HG03039 (cell line): ENCODE measurements around the gene TDRD6.

Experiments used
- ATAC-seq: cut with Tn5 transposase; IDR thresholded peaks from one replicate; pipeline ENCODE4 v1.9.1; 2021; ENCODE audit warnings: mild to moderate bottlenecking, moderate library complexity; ENCODE audit not compliant: unreplicated experiment

TDRD6 gene

DNA sequence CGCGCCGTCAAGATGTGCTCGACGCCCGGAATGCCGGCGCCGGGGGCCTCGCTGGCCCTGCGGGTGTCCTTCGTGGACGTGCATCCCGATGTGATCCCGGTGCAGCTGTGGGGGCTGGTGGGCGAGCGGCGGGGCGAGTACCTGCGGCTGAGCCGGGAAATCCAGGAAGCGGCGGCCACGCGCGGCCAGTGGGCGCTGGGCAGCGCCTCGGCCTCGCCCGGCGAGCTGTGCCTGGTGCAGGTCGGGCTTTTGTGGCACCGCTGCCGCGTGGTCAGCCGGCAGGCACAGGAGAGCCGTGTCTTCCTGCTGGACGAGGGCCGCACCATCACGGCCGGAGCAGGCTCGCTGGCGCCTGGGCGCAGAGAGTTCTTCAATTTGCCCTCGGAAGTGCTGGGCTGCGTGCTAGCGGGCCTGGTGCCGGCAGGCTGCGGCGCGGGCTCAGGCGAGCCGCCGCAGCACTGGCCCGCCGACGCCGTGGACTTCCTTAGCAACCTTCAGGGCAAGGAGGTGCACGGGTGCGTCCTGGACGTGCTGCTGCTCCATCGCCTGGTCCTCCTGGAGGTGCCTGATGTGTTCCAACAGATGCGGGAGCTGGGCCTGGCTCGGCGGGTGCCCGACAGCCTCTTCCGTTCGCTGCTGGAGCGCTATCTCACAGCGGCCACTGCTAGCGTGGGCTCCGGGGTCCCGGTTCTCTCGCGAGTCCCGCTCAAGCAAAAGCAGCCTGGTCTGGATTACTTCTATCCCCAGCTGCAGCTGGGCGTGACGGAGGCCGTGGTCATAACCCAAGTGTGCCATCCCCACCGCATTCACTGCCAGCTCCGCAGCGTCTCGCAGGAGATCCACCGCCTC is 656 bp downstream of the TDRD6 start:
- no peak for ATAC-seq

GRCh38 chr6:46688966-46689335 is 1.3 kb downstream of the TDRD6 start:
- no peak for ATAC-seq

GRCh38 chr6:46689657-46690056 is 2.0 kb downstream of the TDRD6 start:
- no peak for ATAC-seq

DNA sequence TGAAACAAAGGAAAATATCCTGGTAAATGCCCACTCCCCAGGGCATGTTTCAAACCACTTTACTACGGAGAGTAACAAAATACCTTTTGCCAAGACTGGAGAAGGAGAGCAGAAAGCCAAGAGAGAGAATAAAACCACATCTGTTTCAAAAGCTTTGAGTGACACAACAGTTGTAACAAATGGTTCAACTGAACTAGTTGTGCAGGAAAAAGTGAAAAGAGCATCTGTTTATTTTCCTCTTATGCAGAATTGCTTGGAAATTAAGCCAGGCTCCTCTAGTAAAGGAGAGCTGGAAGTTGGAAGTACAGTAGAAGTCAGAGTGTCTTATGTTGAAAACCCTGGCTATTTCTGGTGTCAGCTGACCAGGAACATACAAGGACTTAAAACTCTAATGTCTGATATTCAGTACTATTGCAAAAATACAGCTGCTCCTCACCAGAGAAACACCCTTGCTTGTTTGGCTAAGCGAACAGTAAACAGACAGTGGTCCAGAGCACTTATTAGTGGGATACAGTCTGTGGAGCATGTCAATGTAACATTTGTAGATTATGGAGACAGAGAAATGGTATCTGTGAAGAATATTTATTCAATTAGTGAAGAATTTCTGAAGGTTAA is 2.6 kb downstream of the TDRD6 start:
- ATAC-seq, result no peak

GRCh38 chr6:46690911-46691451 is 3.3 kb downstream of the TDRD6 start:
- no peak for ATAC-seq

DNA sequence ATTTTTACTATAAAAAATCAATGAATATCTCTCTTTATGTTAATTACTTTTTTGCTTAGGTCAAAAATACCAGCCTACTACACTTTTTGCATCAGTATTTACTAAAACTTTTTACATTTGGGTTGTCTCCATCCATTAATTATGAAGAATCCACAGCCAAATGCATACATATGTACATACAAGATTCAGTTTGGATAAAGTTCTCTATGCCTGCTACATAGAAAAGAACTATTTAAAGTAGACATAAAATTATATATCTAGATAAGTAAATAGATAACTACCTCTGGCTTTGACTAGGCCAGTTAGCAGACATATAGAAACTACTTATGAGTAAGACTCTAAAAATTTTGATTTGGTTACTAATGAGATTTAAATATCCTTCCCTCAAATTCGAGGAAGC is 12.3 kb downstream of the TDRD6 start:
- ATAC-seq, result no peak

GRCh38 chr6:46704562-46704961 is 16.9 kb downstream of the TDRD6 start:
- ATAC-seq, result no peak

DNA sequence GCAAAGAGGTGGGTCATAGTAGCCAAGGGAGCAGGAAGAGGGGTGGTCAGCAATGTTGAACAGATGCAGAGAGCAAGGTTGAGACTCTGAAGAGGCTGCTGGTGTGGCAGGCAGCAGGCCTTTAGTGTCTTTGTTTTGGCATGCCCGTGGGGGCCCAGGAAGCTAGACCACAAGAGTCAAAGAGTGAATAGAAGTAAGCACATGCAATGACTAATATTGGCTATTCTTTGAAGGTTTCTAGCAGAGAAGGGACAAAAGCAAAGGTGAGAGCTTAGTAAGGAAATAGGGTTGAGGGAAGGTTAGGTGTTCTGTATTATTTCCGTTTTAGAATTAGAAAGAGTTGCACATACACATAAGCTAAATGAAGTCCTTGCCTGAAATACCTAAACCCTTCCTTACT is 18.8 kb downstream of the TDRD6 start:
- ATAC-seq, result no peak

DNA sequence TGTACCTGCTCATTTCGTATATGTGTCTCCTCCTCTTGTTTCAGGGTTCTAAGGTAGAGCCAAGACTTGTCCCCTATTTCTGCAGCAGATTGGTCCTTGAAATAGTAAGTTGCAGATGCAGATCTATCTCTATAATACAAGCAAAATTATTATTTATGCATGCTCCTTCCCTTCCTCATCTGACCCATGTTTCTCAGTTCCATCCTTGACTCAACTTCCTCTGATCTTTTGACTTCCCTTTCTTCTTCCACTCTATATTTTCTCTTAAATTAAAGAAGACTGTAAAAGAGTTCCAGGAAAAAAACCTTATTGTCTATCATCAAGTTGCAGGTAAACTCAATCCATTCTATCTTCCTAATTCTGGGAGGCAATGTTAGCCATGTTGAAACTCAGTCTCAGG is 23.8 kb downstream of the TDRD6 start:
- no peak for ATAC-seq

DNA sequence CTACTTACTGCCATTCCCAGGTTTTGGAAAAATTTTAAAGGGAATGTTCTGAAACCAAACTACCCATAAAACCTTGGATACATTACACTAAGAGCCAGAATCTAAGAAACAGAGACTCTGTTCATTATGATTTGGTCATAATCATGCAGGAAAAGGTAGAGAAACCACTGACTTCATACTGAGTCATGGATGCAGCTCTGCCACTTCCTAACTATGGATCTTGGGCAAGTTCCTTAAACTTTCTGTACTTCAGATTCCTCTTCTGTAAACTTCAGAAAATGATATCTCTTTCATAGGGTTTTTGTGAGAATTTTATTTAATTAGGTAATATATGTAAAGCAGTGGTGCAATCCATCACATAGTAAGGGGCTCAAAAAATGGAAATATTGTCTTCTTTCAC is 27.5 kb downstream of the TDRD6 start:
- no peak for ATAC-seq

DNA sequence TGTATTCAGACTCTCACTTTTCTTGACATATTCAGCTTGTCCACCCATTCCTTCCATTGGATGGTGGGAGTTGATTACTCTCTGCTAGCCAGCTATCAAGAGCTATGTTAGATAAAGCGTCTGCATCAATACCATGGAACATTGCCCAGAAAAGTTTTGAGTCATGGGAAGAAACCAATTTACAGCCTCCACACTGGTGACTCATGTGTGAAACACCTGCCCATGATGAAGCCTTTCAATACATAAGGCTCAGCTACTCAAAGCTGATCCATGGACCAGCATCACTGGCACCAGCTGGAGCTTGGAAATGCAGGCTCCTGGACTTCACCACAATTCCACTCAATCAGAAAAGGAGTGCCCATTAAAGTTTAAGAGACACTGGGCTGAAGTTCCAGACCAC is 31.4 kb downstream of the TDRD6 start:
- no peak for ATAC-seq

- ATAC-seq, result no peak
These were observed 32.7 kb downstream of the TDRD6 start for GRCh38 chr6:46720401-46720800.

GRCh38 chr6:46729787-46730326 is 42.2 kb downstream of the TDRD6 start:
- ATAC-seq, result no peak

DNA sequence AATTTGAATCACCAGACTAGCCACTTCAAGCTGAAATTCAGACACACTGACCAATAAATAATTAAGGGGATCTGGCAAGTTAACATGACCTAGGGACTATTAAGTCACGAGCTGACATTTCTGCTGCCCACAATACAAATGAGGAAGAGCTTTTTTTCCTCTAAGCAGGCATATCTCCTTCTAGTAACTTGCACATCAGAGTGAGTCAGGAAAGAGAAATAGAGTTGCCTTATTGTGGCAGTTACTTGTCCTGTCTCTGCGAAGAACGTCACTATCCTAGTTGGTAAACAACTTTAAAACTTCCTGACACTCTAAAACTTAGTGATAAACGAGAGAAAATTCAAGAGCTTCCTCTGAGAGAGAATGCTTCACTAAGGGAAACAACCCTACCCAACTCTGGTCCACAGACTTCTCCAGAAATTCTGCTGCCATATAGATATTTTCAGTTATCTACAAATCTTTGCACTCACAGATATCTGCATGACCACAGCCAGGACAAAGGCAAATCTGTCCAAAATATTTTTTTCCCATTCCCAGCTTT is 43.3 kb downstream of the TDRD6 start:
- ATAC-seq, result no peak

DNA sequence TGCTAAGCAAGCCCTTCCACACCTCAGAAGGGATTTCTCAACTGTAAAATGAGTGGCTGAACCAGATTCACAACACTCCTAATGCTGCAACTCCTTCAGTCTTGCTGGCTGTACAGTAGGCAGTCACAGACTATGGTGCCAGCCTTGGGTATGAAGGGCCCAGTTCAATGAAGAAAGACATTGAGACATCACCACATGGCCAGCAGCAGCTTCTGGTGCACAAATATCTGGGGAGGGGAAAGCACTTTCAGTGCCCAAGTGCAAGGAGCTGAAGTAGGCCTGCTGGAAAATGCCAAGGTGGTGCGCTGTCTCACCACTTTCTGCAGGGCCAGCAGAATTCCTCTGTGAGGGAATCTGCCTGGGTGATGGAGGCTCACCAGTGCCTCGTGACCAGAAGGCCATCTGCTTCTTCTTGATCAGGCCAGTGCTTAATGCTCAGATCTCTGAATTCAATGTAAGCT is 45.7 kb downstream of the TDRD6 start:
- no peak for ATAC-seq

DNA sequence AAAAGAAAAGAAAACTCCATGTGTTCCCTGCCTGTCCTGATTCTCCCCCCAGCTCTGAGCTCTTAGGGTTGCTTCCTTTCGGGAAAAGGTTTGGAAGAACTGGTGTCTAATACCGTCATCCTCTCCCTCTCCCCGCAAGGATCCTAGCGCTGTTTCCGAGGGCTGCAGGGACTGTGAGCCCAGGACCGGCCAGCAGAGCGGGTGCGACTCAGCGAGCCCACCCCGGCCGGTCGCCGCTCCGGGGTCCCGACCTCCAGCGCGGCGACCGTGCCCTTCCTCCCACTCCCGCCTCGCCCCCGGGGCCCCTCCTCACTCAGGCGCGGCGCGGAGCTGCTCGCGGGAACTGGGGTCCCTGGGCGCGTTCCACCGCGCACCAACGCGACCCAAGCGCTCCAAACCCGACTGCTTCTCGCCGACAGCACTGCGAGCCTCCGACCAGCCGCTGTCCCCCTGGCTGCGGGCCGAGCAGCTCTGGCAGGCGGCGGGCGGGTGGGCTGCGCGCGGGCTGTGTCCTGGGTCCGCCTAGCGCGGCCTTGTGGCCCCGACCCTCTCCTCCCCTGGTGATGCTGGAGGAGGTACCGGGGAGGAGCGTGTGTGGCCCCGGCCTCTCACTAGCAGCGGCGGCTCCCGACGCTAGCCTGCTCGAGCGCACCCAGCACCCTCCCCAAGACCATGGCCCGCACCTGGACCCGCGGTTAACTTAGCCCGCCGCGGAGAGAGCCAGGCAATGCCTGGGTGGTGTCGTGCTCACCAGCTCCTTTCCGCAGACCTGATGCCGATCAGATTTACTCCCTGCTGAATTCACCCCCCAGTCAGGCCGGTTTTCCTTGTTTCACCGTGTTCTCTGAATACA is 47.4 kb downstream of the TDRD6 start, which contains the start of gene PLA2G7:
TSS of gene PLA2G7 (minus strand) at position 509 of the 853 bp plus-strand sequence. CDS start 12,484 bp downstream, outside the sequence.
- ATAC-seq, result no peak

GRCh38 chr6:46735720-46736031 is 48.0 kb downstream of the TDRD6 start:
- ATAC-seq, result no peak

DNA sequence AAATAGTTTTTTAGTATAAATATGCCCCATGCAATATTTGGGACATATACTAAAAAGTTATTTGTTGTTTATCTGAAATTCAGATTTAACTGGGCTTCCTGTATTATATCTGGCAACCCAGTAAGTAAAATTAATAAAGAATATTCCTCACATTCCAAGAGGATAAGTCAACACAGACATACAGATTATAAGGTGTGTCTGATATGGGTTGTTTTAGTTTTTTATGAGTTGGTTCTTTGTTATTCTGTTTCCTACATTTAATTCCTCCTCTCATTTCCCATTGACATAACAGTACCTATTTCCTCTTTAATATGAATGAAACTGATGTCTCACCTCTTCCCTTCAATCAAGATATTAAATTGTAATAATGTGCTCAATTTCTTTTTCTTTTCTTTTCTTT is 49.2 kb downstream of the TDRD6 start:
- ATAC-seq, result no peak

DNA sequence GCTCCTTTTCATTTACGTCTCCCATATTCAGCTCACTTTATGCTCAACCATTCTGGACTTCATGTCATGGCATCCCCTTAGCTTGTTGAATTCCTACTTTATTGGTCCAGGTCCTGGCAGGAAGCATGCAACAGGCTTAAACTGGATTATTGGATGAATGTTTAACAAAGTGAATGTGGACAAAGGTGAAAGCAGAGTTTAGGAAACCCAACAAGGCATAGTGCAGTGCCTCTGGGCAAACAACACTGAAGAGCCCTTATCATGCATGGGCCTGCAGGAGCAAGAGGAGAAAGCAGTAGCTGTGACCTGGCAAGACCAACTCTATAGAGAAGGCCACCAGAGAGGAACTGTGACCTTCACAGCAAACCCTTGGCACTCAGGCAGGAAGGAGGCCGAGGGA is 53.8 kb downstream of the TDRD6 start:
- no peak for ATAC-seq

GRCh38 chr6:46741910-46742309 is 54.2 kb downstream of the TDRD6 start:
- no peak for ATAC-seq
